Pancreas (tissue), 10 donors: Measurements from ENCODE around the gene HAUS7. TPM values are rescaled to one million over a fixed set of nuclear protein-coding genes. Genes with fewer than 3 reads are reported as not detected.

Experiments
- ATAC-seq, 4 donors: fragments of 200-7000 bp; cut with Tn5 transposase; one replicate each; pipeline versions ENCODE4 v1.8.0 to v1.9.1; 2020; ENCODE audit warnings: mild to moderate bottlenecking in 4 of 4, moderate library complexity in 4 of 4
- DNase-seq, 6 donors: peaks; one replicate each; pipeline ENCODE4 v3.0.0-alpha.2; 2020
- FAIRE-seq: peaks from 2 replicates; lab custom pipeline; 2012; peaks lifted over from hg19 to GRCh38; lab: Jason Lieb, UNC
- H3K27ac ChIP-seq, 4 donors: fragments of 200-600 bp; sonication (generic); 1 replicate in 3 of 4; 2 replicates in 1 of 4; pipeline versions ENCODE4 v1.5.0 to v1.8.0; 2020
- H3K27me3 ChIP-seq, 4 donors: fragments of 200-600 bp; one replicate each; pipeline ENCODE4 v1.8.0; 2021
- H3K36me3 ChIP-seq, 3 donors: fragments of 200-600 bp; sonication (generic) in 1 of 3; one replicate each; pipeline versions ENCODE4 v1.5.0 to v1.8.0; 2020 to 2021
- H3K4me1 ChIP-seq, 3 donors: fragments of 200-600 bp; one replicate each; pipeline ENCODE4 v1.8.0; 2021
- H3K4me3 ChIP-seq, 4 donors: fragments of 200-600 bp; sonication (generic) in 2 of 4; one replicate each; pipeline versions ENCODE4 v1.5.0 to v1.8.0; 2020 to 2021
- H3K9me3 ChIP-seq, 4 donors: fragments of 200-600 bp; one replicate each; pipeline ENCODE4 v1.8.0; 2021
- CTCF ChIP-seq, 4 donors: fragments of 200-600 bp; sonication (generic) in 3 of 4; IDR thresholded peaks; one replicate each; pipeline versions ENCODE4 v1.5.0 to v1.8.0; 2021; ENCODE audit warnings: antibody characterized with exemption in 4 of 4
- WGBS, 2 donors: extraction: QIAGEN DNeasy Blood & Tissue Kit; methylation state at CpG; one replicate each; pipeline ENCODE4 v1.1.7; 2013; 5-methylcytosine and 5-hydroxymethylcytosine counted together
- intact Hi-C, 3 donors: fragments of 100-400 bp; cut with DNase I; formaldehyde crosslinking; loops; one replicate each; pipeline versions ENCODE4 v1.11.1 to v1.14.2; 2022
- polyA plus RNA-seq, 2 donors: library from polyadenylated mRNA; stranded (reverse); fragments of 200-250 nt; gene quantifications; one replicate each; pipeline ENCODE4 v1.2.3, GENCODE V29; 2013
- total RNA-seq, 6 donors: library from RNA; stranded (reverse); fragmentation: NEBNext Ultra II Directional in 4 of 6; extraction: Animal tissue kit (Norgen Biotek cat#: 25700) in 4 of 6; gene quantifications; one replicate each; pipeline versions ENCODE4 v1.2.1 to v1.2.4, GENCODE V29; 2021 to 2023
- donor health status: healthy with polysubstance abuse.
- donor health status: DM: no; HTN: no; CAD: no; lungs with moderate emphysema.
- donor health status: DM: no; HTN: no; CAD: no.
- donor health status: control.
- donor health status: control.
- donor health status: Bipolar disorder and iron deficiency.
- donor health status: DM: yes; HTN: yes; CAD: no.
- donor health status: DM: no; HTN: no; CAD: no.
- donor health status: DM: no; HTN: no; CAD: no.
- donor health status: DM: yes; HTN: yes; CAD: no.

Gene HAUS7
- total and polyA plus RNA-seq, 8 donors: 4.9 to 44.1 (median 9.5) TPM

DNA sequence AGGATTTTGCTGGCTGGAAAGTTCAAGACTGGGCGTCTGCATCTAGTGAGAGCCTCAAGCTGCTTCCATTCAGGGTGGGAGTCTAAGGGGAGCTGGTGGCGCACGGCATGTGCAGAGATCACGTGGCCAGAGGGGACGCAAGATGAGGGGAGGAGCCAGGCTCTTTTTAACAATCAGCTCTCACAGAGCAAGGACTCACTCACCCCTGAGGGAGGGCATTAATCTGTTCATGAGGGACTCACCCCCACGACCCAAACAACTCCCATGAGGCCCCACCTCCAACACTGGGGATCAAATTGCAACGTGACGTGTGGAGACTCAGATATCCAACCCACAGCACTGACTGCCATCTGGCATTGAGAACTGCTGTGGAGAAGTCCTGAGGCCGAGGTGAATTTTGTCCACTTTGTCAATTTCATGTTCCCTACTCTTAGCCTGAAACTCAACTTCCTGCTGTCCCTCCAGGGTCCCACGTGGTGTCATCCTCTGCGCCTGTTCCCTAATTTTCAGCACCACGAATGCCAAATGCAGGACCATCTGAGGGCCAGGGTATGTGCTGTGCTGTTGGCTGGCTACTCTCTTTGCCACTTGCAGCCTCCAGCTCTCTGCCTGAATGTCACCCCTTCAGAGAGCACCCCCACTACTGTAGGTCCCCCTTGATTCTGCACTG lies 53.5 kb downstream of the HAUS7 start:
- Histone ChIP-seq H3K36me3 (no peaks in the 10 kb centered on the region), H3K4me3 (no peak overlapping the region), H3K27ac (no peak overlapping the region), H3K9me3 (no peaks in the 10 kb centered on the region), H3K4me1 (no peaks in the 10 kb centered on the region), H3K27me3 (peaks cover 0 to 7% (median 2%) of the 10 kb centered on the region in 4 donors)
- 47 to 58% methylated on average over 12 of the region's 12 CpGs for WGBS, 2 donors
- FAIRE-seq: no peak
- no peak for ATAC-seq
- intact Hi-C loops: no loop called here
- no peak for DNase-seq
- TF ChIP-seq CTCF (IDR thresholded peaks at IDR 0.05): no peak

- H3K9me3 ChIP-seq: no peaks in the 10 kb centered on the region
- no peaks in the 10 kb centered on the region for H3K4me1 ChIP-seq
- DNase-seq (no peak), ATAC-seq (no peak), FAIRE-seq (no peak)
- 62 to 67% methylated on average over 9 of the region's 9 CpGs for WGBS, 2 donors
- no peak overlapping the region for H3K4me3 ChIP-seq
- peaks cover 0 to 7% (median 2%) of the 10 kb centered on the region in 4 donors for H3K27me3 ChIP-seq
- TF ChIP-seq CTCF (IDR thresholded peaks at IDR 0.05): no peak
- no peak overlapping the region for H3K27ac ChIP-seq
- intact Hi-C loops: no loop called here
- H3K36me3 ChIP-seq: no peaks in the 10 kb centered on the region
Observed at GRCh38 chrX:153414856-153415510, 55.4 kb downstream of the HAUS7 start.

GRCh38 chrX:153413731-153414130 lies 56.6 kb downstream of the HAUS7 start:
- no peak overlapping the region for H3K27ac ChIP-seq
- no peaks in the 10 kb centered on the region for H3K4me1 ChIP-seq
- H3K36me3 ChIP-seq: no peaks in the 10 kb centered on the region
- 78 to 83% methylated on average over 11 of the region's 11 CpGs for WGBS, 2 donors
- H3K9me3 ChIP-seq: no peaks in the 10 kb centered on the region
- no peak overlapping the region for H3K4me3 ChIP-seq
- no peak for TF ChIP-seq CTCF (IDR thresholded peaks at IDR 0.05)
- DNase-seq (no peak), FAIRE-seq (no peak), ATAC-seq (no peak)
- intact Hi-C loops: no loop called here
- peaks cover 0 to 7% (median 2%) of the 10 kb centered on the region in 4 donors for H3K27me3 ChIP-seq

- ATAC-seq (no peak), FAIRE-seq (no peak), DNase-seq (no peak)
- intact Hi-C loops: no loop called here
- H3K4me1 ChIP-seq: no peaks in the 10 kb centered on the region
- H3K36me3 ChIP-seq: no peaks in the 10 kb centered on the region
- peaks cover 0 to 7% (median 0%) of the 10 kb centered on the region in 4 donors for H3K27me3 ChIP-seq
- 70 to 75% methylated on average over 21 to 23 of the region's 23 CpGs for WGBS, 2 donors
- TF ChIP-seq CTCF (IDR thresholded peaks at IDR 0.05): no peak
- H3K4me3 ChIP-seq: no peak overlapping the region
- no peak overlapping the region for H3K27ac ChIP-seq
- no peaks in the 10 kb centered on the region for H3K9me3 ChIP-seq
Observed at GRCh38 chrX:153412746-153413720, 57.3 kb downstream of the HAUS7 start.
